NCI-H345 treated with DMSO at 0.1 percent for 48 hours (cell line): ENCODE results near the gene CNOT3.

ENCODE experiments used
- DNase-seq: peaks from one replicate; lab custom pipeline; 2025; ENCODE audit not compliant: unreplicated experiment; lab: John Stamatoyannopoulos, UW

Gene CNOT3

DNA sequence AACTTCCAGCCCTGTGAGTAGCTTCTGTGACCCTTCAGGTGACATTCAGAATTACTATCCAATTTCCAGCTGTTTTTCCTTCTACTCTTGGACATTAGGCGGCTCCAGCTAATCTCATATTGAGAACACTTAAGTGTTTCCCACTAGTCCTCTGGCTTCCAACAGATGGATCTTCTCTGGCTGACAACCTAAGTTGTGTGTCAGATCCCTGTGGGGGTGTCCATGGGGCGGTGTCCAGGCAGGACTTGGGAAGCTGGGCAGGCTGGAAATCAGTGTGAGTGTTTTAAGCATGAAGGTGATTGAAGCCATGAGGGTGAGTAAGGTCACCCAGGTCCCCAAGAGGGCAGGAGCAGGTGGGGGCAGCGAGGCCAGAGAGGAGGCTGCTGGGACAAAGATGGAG is 10.1 kb downstream of the CNOT3 start:
- DNase-seq, result no peak

GRCh38 chr19:54148158-54148557 is 10.6 kb downstream of the CNOT3 start:
- DNase-seq, result no peak

GRCh38 chr19:54149021-54149812 is 11.7 kb downstream of the CNOT3 start:
- no peak for DNase-seq

- DNase-seq, result no peak
Observed at GRCh38 chr19:54151362-54152035, 13.9 kb downstream of the CNOT3 start.

DNA sequence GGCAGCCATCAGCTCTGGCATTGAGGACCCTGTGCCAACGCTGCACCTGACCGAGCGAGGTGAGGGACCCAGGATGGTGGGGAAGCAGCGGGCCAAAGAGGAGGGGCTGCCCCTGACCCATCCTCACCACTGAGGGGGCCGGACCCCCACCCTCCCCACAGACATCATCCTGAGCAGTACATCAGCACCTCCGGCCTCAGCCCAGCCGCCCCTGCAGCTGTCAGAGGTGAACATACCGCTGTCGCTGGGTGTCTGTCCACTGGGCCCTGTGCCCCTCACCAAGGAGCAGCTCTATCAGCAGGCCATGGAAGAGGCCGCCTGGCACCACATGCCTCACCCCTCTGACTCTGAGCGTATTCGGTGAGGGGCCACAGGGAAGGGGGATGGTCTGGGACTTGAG is 14.7 kb downstream of the CNOT3 start:
- DNase-seq, result no peak

GRCh38 chr19:54152878-54153524 is 15.4 kb downstream of the CNOT3 start:
- DNase-seq, result no peak

DNA sequence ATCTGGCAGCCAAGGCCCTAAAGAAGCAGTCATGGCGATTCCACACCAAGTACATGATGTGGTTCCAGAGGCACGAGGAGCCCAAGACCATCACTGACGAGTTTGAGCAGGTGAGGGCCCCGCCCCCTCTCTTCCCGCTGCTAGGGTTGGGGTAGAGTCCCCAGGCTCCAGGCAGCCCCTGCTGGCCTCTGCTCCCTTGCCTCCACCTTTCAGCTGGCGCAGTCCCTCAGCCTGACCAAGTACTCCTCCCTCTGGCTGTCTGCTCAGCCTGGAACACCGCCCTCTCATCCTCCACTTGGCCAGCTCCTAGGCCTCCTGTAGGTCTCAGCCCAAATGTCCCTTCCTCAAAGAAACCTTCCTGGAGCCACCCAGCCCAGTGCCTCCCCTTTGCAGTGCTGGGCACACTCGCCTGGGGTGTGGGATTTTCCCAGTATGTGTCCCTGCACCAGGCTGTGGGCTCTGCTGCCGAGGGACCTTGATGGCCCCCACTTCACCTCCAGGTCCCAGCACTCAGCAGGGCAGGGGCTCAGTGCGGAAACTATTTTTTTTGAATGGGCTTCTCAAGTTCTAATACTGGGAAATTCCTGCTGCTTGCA is 16.3 kb downstream of the CNOT3 start:
- no peak for DNase-seq

DNA sequence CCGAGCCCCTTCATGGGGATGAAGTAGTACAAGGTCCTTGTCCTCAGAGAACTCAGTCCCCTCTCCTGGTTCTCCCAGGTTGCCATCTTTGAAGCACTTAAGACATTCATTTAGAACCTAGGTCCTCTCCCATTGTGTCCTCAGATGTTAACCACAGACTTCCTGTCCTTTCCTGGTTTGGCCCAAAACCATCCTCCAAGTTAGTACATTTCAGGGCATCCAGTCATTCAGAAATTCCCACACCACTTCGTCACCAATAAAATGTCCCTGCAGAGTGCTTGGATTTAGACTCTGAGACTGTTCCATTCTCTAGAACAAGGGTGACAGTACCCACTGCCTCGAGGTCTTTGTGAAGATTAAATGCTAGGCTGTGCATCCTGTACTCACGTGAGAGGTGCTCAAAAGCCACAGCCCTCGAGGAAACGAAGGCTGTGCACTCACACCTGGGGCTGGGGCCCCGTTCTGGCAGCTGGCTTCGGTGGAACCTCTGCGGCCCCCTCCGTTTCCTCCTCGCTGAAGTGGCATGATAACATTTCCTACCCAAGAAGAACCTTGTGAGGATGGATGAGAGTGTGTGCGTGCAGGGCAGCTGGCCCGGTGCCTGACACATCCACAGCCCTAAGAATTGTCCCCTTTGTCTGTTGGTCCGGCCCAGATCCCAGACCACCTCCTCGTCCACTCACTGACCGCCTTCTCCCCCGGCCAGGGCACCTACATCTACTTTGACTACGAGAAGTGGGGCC is 17.2 kb downstream of the CNOT3 start:
- DNase-seq, result no peak

- DNase-seq, result no peak
Observed at GRCh38 chr19:54155694-54156093, 18.1 kb downstream of the CNOT3 start.

GRCh38 chr19:54156490-54156889 is 18.9 kb downstream of the CNOT3 start:
- DNase-seq, result no peak

DNA sequence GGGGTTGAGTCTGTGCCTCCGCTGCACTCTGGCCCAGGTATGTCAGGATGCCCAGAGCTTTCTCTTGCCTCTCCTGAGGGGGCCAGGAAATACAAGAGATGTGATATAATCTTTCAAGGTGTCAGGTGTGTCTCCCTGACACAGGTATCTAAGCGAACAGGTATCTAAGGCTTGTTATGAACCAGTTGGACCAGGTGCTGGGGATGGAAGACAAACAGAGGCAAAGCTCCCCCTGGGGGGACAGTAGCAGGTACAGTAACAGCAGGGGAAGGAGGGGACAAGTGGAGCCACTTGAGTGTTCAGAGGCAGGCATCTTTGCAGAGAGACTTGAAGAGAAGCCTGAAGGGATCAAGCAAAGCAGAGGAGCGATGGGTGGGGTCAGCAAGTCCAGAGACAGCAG is 19.4 kb downstream of the CNOT3 start:
- DNase-seq, result no peak

DNA sequence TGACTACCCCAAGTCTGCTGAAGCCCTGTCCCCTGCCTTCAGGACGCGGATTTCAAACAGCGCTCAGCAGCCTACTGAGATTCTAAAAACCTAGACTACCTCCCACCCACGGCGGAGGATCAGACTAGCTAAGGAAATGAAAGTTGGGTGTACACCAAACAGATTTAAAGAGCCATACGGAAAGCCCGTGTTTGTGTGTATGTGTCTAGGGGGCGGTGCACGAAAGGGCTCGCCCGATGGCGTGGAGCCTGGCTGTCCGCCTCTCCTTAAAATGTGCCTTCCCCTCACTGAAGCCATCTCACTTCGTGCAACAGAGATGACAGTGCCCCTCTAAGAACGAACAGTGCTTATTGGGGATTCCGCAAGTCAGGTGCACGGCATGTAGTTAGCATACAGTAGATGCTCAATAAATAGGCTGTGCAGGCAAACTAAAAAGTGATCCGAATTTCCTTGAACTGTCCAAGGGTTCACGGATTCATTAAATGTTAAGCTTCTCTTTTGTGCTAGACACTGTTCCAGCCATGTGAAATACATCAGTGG is 21.3 kb downstream of the CNOT3 start:
- no peak for DNase-seq

DNA sequence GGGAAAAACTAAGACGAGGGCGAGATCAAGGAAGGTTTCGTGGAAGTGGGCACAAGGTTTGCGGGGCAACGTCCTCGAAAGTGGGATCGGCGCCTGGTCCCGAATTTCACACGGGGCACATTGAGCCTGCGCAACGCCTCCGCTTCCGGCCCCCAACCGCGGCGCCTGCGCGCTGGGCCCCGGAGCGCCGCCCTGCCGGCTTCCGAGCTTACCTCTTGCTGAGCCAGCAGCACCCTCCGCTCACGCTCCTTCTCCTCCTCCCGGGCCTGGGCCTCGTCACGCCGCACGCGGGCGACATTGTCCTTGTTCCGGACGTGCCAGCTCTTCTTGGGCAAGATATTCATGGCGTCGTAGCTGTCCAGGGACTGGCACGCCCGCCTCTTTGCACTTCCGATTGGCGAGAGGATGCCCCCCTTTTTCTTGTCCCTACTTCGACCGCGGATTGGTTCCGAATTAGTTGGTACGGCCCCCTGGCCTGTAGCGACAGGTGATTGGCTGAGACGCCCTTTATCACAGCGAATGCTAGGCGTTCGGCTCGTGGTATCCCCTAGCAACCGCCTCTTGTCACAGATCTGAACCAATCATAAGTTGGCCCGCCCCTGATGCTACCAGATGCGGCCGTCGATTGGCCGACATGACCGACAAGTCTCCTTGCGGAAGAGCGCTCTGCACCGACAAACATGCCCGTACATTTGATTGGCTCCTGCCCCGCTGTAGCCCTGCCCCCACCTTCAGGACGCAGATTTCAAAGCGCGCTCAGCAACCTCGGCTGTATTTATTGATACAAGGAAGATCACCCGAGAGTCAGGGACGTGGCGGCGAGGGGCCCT is 22.0 kb downstream of the CNOT3 start, which contains the start of gene LENG1:
LENG1 (minus strand) TSS at position 370 of the 830 bp plus-strand sequence; CDS start at position 344, 26 bp downstream.
- DNase-seq, result peak; percentile 94

GRCh38 chr19:54160182-54160811 is 22.7 kb downstream of the CNOT3 start:
- DNase-seq, result no peak

GRCh38 chr19:54160854-54161253 is 23.3 kb downstream of the CNOT3 start:
- DNase-seq, result no peak

DNA sequence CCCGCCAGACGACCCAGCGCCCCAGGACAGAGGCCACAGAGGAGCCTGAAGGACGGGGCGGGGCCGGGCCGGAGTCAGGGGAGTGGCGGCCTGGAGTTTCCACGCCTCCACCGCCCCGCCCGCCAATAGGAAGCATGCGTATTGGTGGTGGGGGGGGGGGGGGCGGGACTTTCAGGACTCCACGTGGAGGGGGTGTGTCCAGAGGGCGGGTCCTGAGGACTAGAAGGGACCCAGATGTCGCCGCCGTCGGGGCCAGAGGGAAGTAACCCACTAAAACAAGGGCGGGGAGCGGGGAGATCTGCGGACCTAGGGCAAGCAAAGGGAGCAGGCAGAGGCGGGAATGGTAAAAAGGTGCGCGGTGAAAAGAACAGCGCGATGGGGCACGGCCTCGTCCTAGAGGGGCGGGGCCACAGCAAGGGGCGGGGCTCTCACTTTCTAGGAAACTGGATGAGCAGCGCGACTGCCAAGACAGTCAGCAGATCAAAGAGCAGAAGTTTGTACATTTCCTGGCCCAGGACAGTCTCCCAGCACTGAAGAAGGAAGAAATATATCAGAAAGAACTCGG is 24.8 kb downstream of the CNOT3 start:
- peak; percentile 32 for DNase-seq

- DNase-seq, result no peak
Observed at GRCh38 chr19:54162884-54163283, 25.3 kb downstream of the CNOT3 start.

GRCh38 chr19:54164369-54165068 is 27.0 kb downstream of the CNOT3 start:
- no peak for DNase-seq
